Activated T-cell treated with anti-CD3 and anti-CD28 coated beads for 4 hours (primary cell): Measurements from ENCODE around the gene PRKCA.
"Not testable (repeated sequence)": the region's sequence is repeated elsewhere in the genome, so short reads cannot be mapped to it uniquely, and the experiment has no call there.

ENCODE experiments used
- DNase-seq: peaks from one replicate; pipeline ENCODE4 v3.0.0-alpha.2; 2020

PRKCA gene

DNA sequence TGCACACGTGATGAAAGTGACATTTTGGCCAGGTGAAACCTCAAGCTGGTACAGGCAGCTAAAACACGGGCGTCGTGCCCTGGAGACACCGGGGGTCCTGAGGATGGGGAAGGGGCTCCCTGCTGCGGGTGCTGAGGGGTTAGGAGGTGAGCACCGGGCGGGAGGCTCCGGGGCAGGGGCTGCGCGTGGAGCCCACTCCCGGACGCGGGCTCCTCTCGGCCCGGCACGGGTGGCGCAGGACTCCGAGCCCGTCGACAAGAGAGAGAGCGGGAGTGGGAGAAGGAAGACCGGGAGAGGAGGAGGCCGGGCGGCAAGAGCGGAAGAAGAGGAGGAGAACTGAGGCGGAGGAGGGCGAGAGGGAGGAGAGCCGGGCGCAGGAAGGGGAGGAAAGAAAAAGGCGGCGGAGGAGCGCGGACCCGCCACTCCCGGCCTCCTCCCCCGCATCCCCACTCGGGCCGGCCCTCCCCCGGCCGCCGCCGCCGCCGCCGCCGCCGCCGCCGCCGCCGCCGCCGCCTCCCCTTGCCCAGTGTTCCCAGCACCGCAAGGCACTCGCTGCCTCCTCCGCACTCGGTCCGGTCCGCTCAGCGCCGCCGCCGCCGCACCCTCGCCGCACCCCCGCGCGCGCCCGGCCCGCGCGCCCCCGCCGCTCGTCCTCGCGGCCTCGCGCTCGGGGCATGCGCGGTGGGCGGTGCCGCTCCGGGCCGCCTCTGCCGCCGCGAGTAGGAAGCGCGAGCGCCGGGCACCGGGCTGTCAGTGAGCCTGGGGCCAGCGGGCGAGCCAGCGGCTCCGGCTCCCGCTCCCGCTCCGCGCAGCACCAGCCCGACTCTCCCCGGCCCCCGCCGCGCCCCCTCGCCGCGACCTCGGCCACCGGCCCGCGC is at the start of gene PRKCA:
Gene PRKCA, plus strand, starts transcription at position 750 of the 878 bp plus-strand sequence.
- DNase-seq, result peak; percentile 52

DNA sequence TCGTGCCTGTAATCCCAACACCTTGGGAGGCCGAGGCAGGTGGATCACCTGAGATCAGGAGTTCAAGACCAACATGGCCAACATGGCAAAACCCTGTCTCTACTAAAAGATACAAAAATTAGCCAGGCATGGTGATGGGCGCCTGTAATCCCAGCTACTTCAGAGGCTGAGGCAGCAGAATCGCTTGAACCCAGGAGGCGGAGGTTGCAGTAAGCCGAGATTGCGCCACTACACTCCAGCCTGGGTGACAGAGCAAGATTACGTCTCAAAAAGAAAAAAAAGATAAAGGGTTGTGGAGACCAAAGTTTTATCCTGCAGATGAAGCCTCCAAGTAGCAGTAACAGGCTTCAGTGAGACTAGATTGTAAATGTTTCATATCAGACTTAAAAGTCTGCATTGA is 49.0 kb upstream of the PRKCA start:
- not testable (repeated sequence) for DNase-seq

DNA sequence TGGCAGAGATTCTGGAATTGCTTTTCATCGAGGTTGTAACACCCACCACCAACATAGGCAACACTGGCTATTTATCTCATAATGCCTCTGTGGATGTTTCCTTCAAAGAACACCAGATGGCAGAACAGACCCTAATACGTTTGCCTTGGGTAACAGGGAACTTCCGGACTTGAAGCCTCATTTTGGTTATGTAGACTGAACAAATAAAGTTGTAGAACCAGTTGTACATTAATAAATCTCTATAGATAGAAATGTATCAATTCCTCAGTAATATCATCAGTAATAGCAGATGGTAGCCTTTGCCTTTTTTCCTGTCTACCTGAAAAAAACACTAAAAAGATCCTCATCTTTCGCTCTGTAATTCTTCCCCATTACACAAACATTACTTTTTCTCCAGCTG is 47.3 kb upstream of the PRKCA start:
- peak; percentile 22 for DNase-seq

DNA sequence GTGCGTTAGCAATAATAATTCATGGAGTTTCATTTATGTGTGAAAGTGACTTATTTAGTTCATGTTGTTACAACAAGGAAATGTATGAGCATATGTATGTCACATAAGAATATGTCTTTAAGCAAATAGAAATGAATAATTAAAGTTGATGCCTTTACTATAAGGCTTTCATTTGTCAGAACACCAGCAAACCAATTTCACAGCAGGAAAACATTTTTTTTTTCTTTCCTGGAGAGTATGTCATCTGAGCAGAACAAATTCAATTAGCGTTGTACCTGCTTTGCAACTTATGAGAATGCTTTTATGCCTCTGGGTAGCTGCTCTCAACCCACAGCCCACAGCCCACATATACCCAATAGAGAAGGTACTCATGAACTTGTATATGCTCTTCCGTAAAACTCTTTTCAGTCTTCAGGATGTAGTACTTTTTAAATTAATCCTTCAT is 46.9 kb upstream of the PRKCA start:
- DNase-seq, result no peak

DNA sequence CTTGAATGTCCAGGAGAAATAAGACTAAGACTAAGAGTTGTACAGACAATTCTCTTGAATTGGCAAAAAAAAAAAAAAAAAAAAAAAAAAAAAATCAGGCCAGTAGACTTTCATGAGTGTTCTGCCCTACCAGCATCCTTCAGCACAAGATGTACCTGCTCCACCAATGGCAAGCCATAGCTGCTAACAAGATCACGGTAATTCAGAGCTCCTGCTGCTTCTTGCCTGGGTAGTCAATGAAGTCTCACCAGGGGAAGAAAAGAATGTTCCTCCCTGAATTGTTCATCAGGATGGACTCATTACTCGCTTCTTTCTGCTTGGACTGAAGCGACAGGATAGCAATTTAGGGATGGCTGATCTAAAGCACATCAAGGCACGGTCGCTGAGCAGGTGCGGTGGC is 42.1 kb upstream of the PRKCA start:
- no peak for DNase-seq

DNA sequence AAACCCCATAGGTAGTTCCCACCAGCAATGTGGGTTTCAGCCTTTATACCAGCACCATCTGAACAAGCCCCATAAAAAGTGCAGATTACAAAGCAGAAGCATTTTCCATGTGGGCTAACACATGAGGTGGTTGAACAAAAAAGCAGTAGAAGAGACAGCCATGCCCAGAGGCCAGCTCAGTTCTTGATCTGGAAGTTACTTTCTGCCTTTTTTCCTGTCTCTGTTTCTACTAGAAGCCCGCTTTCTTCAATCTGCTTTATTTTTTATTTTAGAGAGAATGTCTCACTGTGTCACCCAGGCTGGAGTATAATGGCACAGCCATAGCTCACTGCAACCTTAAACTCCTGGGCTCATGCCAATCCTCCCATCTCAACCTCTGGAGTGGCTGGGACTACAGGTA is 41.7 kb upstream of the PRKCA start:
- no peak for DNase-seq

DNA sequence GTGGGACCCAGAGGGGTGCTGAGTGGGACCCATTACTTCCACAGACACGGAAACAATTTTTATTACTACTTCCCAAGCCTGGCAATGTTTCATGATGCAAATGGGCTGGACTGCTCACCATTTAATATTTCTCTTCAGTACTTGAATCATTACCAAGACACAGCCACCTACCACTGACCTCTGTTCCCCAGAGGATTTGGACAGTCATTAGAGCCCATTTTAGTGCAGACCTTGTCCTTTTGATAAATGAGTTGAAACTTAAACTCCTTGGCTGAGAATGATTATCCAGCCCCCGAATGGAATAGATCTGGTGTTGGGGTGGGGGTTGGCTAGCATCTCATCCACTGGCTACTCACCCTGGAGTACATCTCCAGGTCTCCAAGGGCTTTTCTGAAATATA is 39.6 kb upstream of the PRKCA start:
- DNase-seq, result no peak

DNA sequence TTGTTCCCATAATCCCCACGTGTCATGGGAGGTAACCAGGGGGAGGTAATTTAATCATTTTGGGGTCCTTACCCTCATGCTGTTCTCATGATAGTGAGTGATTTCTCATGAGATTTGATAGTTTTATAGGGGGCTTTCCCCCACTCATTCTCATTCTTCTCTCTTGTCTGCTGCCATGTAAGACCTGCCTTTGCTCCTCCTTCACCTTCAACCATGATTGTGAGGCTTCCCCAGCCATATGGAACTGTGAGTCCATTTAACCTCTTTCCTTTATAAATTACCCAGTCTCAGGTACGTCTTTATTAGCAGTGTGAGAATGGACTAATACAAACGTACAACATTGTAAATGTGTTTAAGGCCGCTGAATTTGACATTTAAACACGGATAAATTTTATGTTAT is 37.7 kb upstream of the PRKCA start:
- no peak for DNase-seq

DNA sequence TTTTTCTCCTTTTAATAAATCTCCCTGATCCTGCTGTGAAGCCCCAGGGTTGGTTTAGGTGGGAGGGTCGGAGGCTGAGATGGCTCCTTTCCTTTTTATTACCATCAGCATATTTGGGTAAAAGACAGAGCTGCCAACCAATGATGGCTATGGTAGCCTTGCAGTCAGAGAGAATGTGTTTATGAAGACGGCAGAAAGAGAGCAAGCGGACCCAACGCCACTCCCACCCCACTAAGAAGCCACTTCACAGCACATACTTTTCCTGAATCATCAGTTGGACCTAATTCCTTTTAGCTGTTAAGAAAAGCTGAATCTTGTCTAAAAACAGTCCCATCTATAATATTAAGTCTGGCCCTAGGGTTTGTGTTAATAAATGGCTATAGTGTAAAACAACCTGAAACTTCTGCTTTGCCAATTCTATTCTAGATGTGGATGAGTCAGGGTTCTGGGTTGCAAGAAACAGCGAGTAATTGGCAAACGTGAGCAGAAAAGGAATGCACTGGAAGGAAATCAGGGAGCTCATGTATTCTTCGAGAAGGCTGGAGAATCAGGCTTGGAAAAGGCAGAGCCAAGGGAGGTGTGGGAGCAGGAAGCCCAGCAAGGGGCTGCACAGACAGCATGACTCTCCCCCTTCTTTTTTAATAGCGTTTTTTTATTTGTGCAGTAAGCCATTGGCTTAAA is 34.0 kb upstream of the PRKCA start:
- no peak for DNase-seq

DNA sequence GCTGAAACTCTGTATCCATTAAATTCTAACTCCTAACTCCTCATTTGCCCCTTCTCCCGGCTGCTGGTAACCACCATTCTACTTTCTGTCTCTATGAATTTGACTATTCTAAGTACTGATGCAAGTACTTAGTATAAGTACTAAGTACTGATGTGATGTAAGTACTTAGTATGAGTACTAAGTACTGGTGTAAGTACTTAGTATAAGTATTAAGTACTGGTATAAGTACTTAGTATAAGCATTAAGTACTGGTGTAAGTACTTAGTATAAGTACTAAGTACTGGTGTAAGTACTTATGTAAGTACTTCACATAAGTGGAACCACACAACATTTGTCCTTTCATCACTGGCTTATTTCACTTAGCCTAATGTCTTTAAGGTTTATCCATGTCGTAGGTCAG is 32.3 kb upstream of the PRKCA start:
- no peak for DNase-seq

DNA sequence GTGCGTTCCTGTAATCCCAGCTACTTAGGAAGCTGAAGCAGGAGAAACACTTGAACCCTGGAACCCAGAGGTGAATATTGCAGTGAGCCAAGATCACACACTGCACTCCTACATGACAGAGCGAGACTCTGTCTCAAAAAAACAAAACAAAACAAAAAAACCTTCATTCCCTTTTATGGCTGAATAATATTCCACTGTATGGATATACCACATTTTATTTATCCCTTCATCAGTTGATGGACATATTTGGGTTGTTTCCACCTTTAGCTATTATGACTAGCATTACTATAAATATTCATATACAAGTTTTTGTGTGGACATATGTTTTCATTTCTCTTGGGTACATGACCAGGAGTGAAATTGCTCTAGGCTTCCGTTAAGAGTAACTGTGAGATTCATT is 30.9 kb upstream of the PRKCA start:
- no peak for DNase-seq

DNA sequence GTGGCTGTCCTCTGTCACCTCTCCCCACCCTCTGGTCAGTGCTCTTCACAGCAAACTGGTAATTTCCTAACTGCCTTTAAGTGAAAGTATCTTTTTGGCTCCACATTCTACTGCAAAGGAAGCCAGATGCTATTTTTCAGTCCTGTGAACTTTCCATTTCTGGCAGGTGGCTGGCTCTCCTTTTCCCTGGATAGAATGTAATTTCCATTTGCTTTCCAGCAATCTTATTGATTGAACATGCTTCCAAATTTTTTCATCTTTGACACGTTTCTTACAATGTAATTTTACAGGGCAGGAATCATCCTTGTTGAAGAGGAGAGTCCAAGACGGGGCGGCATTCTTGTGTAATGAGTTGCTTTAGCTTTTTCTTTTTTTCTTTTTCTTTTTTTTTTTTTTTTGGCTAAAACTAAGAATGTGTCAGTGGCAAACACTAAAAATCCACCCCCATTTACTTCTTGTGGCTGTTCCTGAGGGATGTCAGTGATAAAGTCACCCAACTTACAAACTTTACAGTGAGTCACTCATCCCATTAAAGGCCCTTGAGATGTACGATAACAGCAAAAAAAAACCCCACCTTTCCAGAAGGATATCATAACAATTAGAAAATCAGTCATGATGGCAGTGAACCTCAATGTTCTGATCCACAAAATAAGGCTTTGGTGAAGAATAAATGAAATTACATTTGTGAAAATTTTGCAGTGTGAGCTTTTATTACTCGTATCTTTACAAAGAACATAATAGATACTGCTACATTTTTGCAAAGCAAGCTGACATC is 29.4 kb upstream of the PRKCA start:
- DNase-seq, result no peak

DNA sequence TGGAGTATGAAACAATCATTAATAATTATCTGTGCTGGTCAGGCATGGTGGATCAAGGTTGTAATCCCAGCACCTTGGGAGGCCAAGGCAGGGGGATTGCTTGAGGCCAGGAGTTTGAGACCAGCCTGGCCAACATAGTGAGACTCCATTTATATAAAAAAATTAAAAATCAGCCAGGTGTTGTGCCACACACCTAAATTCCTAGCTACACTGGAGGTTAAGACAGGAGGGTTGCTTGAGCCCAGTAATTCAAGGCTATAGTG is 28.9 kb upstream of the PRKCA start:
- no peak for DNase-seq

DNA sequence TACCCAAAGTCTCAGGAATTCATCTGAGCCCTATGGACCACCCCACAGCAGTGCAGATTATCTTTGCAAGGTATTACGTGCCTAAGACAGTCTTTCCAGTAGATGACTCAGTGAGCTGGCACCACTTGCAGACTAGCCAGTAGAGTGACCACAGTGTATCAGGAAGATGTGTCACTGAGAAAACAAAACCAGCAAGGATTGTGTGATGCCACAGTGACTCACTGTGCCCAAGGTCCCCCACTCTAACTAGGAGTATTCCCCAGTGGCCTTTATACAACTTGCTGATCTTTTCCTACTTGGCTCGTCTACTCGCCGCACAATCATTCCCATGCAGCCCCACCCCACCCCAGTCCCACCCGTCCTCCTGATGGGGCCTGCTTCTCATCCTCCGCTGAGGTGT is 26.8 kb upstream of the PRKCA start:
- DNase-seq, result no peak

DNA sequence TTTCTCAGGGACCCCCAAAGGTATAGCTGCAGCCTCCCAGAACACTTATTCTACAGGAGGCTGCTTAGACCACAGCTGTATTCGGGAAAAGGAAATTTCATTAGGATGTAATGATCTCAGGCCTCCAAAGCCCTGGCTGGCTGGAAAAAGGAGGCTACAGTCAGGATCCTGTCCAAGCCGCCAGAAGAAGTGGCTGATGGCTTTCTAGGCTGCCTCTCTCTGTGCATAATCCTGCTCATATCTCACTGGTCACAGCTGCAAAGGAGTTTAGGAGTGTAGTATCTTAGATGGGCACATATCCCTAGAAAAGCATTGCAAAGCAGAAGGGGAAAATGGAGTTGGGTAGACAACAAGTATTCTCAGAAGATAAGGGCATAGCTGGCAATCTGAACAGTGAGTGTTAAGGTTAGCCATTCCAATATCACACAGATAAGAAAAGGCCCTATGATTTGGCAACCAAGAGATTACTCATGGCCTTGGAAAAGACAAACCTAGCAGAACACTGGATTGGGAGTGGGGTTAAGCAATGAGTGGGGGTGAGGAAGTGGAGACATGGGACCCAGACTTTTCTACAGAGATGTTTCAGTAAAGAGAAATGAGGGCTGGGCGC is 26.0 kb upstream of the PRKCA start:
- no peak for DNase-seq

DNA sequence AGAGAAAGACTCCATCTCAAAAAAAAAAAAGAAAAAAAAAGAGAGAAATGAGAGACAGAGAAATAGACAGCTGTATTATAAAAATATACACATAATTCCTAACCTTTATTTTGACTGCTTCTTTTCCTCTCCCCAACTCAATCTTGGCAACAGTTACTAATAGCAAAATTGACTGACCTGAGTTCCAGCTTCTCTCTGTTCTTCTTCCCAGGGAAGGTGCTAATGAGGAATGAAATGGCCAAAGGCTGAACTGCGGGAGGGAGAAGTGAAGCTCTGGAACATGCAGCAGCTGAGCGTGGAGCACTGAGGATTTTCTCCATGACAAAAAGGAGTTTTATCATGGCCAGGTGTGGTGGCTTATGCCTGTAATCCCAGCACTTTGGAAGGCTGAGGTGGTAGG is 25.2 kb upstream of the PRKCA start:
- no peak for DNase-seq

DNA sequence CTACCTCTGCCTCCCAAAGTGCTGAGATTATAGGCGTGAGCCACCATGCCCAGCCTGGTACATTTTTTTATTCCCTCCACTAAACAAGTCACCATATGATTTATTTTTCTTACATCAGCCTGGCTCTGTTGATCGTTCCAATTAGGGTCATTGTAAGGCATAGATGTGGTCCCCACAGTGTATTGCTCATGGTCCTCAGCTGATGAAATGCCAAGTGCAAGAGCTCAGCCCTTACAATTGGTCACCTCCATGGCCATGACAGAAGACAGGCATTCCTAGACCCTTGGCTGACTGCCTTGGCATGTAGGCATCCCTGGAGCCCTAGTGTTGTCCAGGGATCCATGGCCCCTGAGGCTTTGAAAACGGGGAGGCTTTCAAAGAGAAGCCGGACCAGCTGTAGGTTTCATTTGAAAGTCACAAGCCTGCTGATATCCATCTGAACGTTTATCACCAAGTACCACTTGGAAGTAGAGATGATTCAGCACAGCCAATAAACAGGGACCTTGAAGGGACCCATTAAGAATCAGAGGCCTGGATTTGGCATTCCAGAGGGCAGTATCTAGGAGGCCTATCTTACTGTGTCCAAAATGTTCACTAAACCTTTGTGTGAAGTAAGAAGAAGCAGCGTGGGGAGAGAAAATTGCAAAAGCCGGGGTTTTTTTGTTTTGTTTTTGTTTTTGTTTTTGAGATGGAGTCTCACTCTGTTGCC is 20.6 kb upstream of the PRKCA start:
- no peak for DNase-seq

DNA sequence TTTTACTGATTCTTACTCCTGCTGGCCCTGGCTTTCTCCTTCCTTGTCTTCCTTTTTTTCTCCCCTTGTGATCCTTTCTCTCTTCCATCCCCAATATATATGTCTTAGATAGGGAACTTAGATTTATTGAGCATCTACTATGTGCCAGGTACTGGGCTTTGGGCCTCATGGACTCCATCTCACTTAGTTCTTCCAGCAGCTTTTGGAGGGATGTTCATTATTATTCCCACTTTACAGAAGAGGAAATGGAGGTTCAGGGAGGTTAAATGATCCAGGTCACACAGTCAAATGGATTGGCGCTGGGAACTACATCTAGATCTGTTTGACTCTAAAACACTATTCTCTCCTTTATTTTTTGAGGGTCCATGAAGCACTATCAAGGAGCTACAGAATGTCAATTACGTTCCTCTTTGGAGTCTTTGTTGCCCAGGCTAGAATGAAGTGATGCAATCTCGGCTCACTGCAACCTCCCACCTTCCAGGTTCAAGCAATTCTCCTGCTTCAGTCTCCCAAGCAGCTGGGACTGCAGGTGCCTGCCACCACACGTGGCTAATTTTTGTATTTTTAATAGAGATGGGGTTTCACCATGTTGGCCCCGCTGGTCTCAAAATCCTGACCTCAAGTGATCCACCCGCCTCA is 19.0 kb upstream of the PRKCA start:
- DNase-seq, result no peak

DNA sequence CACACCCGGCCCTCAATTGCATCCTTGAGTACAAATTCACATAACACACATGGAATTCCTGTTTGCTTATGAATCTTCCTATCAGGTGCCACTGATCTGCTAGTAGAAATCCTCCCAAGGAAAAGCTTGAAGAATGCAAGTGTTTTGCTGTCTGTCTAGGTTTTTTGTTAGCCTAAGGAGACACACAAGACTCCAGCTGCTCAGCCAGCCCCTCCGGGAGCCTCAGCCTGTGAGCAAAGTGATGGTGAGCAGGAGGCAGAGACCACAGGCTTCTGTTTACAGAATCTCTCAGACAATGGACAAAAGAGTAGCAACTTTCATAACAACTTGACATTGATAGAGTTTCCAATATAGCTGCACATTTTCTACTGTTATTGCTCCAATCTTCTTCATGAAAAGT is 18.4 kb upstream of the PRKCA start:
- DNase-seq, result no peak

DNA sequence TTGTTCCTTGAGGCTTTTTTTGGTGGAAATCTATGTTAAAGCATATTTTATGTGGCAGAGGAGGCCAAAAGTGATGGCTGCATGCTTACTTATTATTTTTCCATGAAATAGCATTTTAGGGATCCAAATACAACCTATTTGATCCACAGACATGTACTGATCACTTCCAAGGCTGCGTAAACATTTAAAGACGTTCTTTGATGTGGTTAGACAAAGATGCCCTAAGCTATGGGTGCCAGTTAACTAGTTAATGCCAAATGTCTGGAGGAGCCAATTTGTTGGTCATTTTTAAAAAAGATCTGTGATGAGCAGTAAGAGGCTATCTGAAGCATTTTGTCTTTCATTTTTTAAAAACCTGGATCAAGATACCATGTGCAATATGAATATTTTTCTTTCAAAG is 17.3 kb upstream of the PRKCA start:
- DNase-seq, result no peak

DNA sequence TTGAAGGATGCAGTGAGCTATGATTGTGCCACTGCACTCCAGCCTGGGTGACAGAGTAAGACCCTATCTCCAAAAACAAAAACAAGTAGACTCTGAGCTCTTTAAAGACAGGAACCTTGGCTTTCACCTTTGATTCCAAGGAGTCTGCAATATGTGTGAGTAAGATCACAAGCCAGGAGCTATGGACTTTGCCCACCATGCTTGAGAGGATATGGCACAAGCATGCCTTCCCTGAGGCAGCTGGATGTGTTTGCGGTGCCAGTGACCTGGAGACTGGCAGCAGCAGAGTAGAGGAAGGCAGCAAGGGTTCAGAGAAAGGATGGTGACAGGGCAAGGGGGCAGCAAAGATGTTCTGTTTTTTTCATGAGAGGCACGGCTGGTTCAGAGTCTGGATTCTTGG is 14.5 kb upstream of the PRKCA start:
- DNase-seq, result no peak

DNA sequence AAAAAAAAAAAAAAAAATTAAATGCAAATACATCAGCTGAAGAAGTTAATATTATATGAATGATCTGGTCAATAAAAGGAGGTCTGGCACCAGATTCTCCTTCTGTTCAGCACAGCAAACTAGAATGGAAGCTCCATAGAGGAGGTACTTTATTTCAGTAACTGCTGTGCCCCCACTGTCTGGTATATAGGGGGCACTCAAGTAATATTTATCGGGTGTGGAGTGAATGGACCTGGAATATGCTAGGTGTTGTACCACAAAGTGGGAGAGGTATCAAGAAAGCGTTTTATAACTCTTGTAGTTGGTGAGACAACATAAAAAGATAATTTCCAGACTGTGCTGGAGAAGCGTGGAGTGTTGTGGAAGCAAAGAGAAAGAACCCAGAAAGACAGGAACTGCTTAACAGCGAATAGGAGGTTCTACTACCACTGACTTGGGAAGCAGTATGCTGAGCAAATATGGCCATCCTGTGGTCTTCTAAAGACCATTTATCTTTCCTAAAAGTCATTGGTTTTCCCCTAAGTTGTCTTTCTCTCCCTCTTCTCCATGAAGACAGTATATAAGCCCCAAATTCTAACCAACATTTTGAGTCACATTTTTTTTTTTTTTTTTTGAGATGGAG is 12.2 kb upstream of the PRKCA start:
- no peak for DNase-seq
